Cardiac muscle cell (in vitro differentiated cells and primary cell): ENCODE measurements around the gene MRPL38. TPM values are rescaled to one million over a fixed set of nuclear protein-coding genes. Genes with fewer than 3 reads are reported as not detected.
"Not testable (repeated sequence)": the region's sequence is repeated elsewhere in the genome, so short reads cannot be mapped to it uniquely, and the experiment has no call there.

ENCODE experiments used
- DNase-seq, 2 donors: peaks; one replicate each; pipeline versions ENCODE4 v3.0.0 to v3.0.0-alpha.2; 2010 to 2017; ENCODE audit warnings: low read depth in 1 of 2, low spot score in 1 of 2
- H3K27ac ChIP-seq: fragments of 200-600 bp; sonication (generic); 2 replicates; pipeline ENCODE4 v1.5.1; 2016
- H3K27me3 ChIP-seq: fragments of 200-600 bp; sonication (generic); 2 replicates; pipeline ENCODE4 v1.6.0; 2016; ENCODE audit warnings: control low read depth
- H3K36me3 ChIP-seq: fragments of 200-600 bp; sonication (generic); 2 replicates; pipeline ENCODE4 v1.5.1; 2016; ENCODE audit warnings: control low read depth
- H3K4me1 ChIP-seq: fragments of 200-600 bp; sonication (generic); 2 replicates; pipeline ENCODE4 v1.8.1; 2017; ENCODE audit warnings: low read depth, mild to moderate bottlenecking, mixed run types
- H3K4me3 ChIP-seq: fragments of 200-600 bp; sonication (generic); 2 replicates; pipeline ENCODE4 v1.5.1; 2016; ENCODE audit warnings: mild to moderate bottlenecking
- H3K9me3 ChIP-seq: fragments of 200-600 bp; sonication (generic); 2 replicates; pipeline ENCODE4 v1.5.1; 2017; ENCODE audit warnings: low read depth, mild to moderate bottlenecking, control low read depth
- polyA plus RNA-seq: library from polyadenylated mRNA; unstranded; fragments of >200 nt; fragmentation: Nextera tagmentation; extraction: Ambion mirVana; gene quantifications from 2 replicates; pipeline ENCODE4 v1.2.1, GENCODE V29; 2016
- total RNA-seq: library from RNA; depleted of rRNA; stranded (reverse); fragments of >200 nt; gene quantifications from 2 replicates; pipeline ENCODE4 v1.2.3, GENCODE V29; 2016
- TF ChIP-seq, protein P1 (sequence below): IDR thresholded peaks from 2 replicates; pipeline ENCODE4 v1.5.1; 2012; ENCODE audit warnings: low read depth, mild to moderate bottlenecking, low read length

Gene MRPL38
- total and polyA plus RNA-seq, 2 experiments from 2014 or later, result 68.0 to 227 TPM

DNA sequence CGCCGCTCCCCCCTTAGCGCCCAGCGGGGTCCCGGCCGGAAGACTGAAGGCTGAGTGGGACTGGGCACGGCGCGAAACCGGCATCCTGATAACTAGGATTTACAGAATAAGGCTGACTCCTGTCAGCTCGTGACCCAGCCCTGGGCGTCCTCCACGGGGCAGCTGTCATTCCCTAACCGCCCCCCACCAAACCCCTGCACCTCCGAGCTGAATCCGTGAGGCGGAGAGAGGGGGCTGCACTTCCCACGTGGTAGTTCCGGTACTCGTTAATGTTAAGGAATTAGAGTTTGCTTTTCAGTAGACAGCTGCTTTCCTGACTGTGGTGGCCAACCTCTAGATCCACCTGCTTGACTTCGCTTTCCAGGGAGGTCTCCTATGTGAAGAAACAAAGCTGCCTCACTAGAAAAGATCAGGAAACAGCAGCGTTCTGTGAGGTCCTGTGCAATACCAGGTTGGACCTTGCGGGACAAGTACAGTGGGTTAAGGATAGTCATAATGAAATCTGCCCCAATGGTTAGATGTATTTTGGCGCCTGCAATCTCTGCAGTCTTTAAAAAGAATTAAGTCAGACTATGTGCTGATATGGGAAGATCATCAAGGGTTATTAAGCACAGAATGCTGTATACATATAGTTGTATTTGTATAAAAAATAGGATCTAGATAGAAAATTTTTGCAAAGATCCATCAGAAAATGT is 48.5 kb downstream of the MRPL38 start:
- H3K4me3 ChIP-seq, result peak overlapping the region; percentile 63
- peak overlapping the region; percentile 91 for H3K27ac ChIP-seq
- TF ChIP-seq, protein P1, sequence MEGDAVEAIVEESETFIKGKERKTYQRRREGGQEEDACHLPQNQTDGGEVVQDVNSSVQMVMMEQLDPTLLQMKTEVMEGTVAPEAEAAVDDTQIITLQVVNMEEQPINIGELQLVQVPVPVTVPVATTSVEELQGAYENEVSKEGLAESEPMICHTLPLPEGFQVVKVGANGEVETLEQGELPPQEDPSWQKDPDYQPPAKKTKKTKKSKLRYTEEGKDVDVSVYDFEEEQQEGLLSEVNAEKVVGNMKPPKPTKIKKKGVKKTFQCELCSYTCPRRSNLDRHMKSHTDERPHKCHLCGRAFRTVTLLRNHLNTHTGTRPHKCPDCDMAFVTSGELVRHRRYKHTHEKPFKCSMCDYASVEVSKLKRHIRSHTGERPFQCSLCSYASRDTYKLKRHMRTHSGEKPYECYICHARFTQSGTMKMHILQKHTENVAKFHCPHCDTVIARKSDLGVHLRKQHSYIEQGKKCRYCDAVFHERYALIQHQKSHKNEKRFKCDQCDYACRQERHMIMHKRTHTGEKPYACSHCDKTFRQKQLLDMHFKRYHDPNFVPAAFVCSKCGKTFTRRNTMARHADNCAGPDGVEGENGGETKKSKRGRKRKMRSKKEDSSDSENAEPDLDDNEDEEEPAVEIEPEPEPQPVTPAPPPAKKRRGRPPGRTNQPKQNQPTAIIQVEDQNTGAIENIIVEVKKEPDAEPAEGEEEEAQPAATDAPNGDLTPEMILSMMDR, result no peak
- H3K9me3 ChIP-seq, result no peaks in the 10 kb centered on the region
- peaks cover 4% of the 10 kb centered on the region for H3K4me1 ChIP-seq
- no peaks in the 10 kb centered on the region for H3K27me3 ChIP-seq
- H3K36me3 ChIP-seq, result peaks cover 1% of the 10 kb centered on the region
- DNase-seq, result no peak

DNA sequence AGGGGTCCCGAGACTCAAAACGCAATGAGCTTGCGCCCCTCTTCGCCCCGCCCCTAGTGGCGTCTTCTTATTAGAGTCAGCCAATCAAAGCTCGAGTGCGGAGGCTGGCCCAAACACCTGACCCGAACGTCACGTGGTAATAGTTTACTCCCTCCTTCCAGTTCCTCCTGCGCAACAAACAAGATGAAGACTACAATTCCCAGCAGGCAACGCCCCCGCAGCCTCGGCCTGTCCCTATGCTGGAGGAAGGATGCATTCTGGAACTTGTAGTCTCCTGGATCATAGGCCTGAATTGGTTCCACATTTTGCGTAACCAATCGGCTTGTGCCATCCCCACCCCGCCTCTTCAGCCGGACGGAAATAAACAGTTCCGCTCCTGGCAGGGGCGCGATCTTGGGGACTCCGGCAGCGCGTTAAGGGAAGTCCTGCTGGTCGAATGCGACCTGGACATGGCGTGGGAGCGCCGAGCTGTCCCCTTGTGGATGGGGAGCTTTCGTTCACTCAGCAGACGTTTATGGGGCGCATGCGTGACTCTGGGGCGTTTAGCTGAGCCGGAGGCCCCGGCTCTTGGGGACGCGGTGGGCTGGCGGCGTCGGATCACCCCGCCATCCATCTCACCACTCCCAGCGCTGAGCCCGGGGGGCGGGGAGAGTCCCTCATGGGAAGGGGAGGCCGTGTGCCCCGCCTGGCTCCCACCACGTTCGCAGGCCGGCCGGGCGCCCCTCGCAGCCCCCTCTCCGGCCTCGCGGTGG is 49.2 kb downstream of the MRPL38 start, which contains the start of gene WBP2:
TSS of gene WBP2 (minus strand) at position 26 of the 752 bp plus-strand sequence. CDS start 38 bp downstream, outside the sequence.
- Histone ChIP-seq H3K4me3 (peak within 1 kb of the TSS; percentile 65), H3K27ac (peak within 1 kb of the TSS; percentile 91), H3K9me3 (no peaks in the 10 kb centered on the region), H3K4me1 (peaks cover 4% of the 10 kb centered on the region), H3K36me3 (peaks cover 7% of the 10 kb centered on the region), H3K27me3 (no peaks in the 10 kb centered on the region)
- TF ChIP-seq, protein P1, result peak; percentile 53
- peak; percentile 100 for DNase-seq

DNA sequence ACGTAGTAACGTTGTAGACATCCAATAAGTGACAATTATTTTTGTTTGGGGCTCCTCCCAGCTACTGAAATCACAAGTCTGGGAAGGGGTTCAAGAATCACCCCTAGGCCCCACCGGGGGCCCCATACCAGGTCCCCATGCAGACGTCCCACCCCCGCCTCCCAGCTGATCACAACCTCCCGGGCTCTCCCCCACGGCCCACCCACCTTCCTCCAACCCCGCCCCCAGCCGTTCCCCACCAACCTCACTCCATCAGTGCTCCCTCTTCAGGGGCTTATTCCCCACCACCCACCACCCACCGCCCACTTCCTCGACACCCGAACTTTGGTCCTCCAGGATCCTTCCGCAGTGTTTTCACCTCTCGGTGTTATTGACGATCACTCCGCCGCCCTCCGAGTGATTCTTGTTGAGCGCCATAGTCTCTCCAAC is 49.8 kb downstream of the MRPL38 start:
- H3K27ac ChIP-seq, result peak overlapping the region; percentile 89
- H3K4me1 ChIP-seq, result peaks cover 4% of the 10 kb centered on the region
- peaks cover 9% of the 10 kb centered on the region for H3K36me3 ChIP-seq
- H3K27me3 ChIP-seq, result no peaks in the 10 kb centered on the region
- TF ChIP-seq, protein P1, result no peak
- no peak for DNase-seq
- H3K4me3 ChIP-seq, result peak overlapping the region; percentile 65
- H3K9me3 ChIP-seq, result no peaks in the 10 kb centered on the region

DNA sequence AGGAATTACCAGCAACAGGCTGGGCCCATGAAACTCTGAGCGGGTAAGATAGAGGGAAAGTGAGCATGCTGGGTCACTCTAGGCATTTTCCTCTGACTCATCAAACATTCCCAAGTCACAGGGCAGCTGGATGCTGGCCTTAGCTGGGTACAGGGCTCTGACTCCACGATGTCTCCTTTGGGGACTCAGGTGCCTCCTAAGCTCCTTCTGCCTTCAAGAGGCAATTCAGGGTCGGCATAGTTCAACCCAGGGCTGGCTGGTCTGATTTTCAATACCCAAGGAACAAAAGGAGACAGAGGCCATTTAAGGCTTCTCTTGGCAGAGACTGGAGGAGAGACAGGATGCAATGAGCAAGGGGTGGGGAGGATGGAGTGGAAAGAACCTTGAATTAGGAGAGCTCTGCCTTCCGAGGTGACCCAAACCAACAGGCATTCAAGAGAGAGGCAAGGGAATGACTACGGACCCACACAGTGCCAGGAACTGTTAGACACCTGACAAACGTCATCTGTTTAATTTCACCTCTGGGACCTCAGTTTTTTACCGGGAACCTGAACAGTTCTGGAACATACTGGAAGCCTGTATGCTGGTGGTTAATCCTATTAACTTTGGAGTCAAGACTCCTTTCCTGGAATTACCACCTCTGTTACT is 50.5 kb downstream of the MRPL38 start:
- DNase-seq, result peak in 1 of 2 donors; percentile 62
- no peaks in the 10 kb centered on the region for H3K9me3 ChIP-seq
- peaks cover 4% of the 10 kb centered on the region for H3K4me1 ChIP-seq
- TF ChIP-seq, protein P1, result no peak
- no peaks in the 10 kb centered on the region for H3K27me3 ChIP-seq
- peaks cover 15% of the 10 kb centered on the region for H3K36me3 ChIP-seq
- H3K4me3 ChIP-seq, result peak overlapping the region; percentile 65
- H3K27ac ChIP-seq, result peak overlapping the region; percentile 89

DNA sequence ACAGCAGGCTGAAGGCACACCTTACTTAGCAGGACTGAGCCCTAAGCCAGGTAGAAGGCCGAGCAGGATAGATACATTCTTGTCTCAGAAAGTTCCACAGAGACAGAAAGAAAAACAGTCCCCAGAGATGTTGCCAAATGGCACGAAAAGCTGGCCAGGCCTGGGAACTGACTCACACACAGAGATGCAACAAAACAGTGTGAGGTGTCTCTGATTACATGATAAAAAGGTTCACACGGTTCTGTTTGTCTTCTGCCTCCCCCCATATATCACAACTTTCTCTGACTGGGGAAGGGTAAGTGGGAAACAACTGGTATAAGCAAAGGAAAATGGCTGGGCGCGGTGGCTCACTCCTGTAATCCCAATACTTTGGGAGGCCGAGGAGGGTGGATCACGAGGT is 51.3 kb downstream of the MRPL38 start:
- TF ChIP-seq, protein P1, result no peak
- no peaks in the 10 kb centered on the region for H3K27me3 ChIP-seq
- no peak for DNase-seq
- no peak overlapping the region for H3K4me3 ChIP-seq
- peaks cover 22% of the 10 kb centered on the region for H3K36me3 ChIP-seq
- no peaks in the 10 kb centered on the region for H3K9me3 ChIP-seq
- peaks cover 4% of the 10 kb centered on the region for H3K4me1 ChIP-seq
- H3K27ac ChIP-seq, result no peak overlapping the region

DNA sequence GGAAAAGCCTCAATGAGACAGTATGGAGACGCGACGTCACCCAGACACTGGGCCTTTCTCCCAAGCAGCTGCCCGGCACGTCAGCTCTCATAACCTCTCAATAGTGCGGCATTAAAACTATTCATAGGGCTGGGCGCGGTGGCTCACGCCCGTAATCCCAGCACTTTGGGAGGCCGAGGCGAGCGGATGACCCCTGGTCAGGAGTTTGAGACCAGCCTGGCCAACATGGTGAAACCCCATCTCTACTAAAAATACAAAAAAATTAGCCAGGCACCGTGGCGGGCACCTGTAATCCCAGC is 53.0 kb downstream of the MRPL38 start:
- H3K9me3 ChIP-seq, H3K27me3 ChIP-seq, H3K27ac ChIP-seq, H3K4me3 ChIP-seq, DNase-seq, H3K4me1 ChIP-seq: not testable (repeated sequence)
- H3K36me3 ChIP-seq, result peaks cover 22% of the 10 kb centered on the region
